ENCODE data around the gene SAP30.

DNA sequence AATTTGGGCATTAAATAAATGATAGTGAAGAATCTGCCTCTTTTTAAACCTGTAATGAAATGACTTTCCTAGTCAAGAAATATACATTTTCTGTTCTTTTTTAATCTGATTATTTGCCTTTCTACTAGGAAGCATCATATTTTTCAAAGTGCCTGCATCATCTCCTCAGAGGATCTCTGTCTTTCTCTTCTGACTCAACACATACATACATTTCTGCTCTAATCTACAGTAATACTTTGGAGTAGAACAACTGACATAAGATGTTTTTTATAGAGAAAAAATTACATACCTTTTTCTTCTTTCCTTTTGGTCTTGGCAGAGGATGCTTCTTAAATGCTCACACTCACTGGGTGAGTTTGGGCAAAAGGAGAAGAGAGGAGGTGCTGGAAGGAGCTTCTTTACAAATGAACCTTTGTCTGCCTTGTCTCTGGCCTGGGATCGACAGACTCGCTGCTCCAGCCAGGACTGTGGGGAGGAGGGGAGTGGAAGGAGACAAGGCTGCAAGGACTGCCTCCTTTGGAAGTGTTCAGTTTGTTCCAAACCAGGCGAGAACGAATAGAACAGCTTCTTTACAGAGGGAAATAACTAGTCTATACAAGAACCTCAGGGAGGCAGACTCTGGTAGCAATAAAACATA, 28.1 kb downstream of the SAP30 start, which contains the start of gene SCRG1:
- TF ChIP-seq, protein P1, sequence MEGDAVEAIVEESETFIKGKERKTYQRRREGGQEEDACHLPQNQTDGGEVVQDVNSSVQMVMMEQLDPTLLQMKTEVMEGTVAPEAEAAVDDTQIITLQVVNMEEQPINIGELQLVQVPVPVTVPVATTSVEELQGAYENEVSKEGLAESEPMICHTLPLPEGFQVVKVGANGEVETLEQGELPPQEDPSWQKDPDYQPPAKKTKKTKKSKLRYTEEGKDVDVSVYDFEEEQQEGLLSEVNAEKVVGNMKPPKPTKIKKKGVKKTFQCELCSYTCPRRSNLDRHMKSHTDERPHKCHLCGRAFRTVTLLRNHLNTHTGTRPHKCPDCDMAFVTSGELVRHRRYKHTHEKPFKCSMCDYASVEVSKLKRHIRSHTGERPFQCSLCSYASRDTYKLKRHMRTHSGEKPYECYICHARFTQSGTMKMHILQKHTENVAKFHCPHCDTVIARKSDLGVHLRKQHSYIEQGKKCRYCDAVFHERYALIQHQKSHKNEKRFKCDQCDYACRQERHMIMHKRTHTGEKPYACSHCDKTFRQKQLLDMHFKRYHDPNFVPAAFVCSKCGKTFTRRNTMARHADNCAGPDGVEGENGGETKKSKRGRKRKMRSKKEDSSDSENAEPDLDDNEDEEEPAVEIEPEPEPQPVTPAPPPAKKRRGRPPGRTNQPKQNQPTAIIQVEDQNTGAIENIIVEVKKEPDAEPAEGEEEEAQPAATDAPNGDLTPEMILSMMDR (conservative IDR thresholded peaks at IDR 0.05; ENCODE audit: low read depth in 2 of 2), result no peak
- TF ChIP-seq JUNB (IDR thresholded peaks at IDR 0.05; ENCODE audit: unreplicated experiment), result no peak
- TF ChIP-seq POLR2AphosphoS5 (IDR thresholded peaks at IDR 0.05; ENCODE audit: low read depth), result no peak
- TF ChIP-seq EZH2 (IDR thresholded peaks at IDR 0.05; ENCODE audit: low read depth, unreplicated experiment), result no peak
- TF ChIP-seq ZNF114 (CRISPR knock-in tag; IDR thresholded peaks at IDR 0.05), result no peak
- TF ChIP-seq, protein P2, sequence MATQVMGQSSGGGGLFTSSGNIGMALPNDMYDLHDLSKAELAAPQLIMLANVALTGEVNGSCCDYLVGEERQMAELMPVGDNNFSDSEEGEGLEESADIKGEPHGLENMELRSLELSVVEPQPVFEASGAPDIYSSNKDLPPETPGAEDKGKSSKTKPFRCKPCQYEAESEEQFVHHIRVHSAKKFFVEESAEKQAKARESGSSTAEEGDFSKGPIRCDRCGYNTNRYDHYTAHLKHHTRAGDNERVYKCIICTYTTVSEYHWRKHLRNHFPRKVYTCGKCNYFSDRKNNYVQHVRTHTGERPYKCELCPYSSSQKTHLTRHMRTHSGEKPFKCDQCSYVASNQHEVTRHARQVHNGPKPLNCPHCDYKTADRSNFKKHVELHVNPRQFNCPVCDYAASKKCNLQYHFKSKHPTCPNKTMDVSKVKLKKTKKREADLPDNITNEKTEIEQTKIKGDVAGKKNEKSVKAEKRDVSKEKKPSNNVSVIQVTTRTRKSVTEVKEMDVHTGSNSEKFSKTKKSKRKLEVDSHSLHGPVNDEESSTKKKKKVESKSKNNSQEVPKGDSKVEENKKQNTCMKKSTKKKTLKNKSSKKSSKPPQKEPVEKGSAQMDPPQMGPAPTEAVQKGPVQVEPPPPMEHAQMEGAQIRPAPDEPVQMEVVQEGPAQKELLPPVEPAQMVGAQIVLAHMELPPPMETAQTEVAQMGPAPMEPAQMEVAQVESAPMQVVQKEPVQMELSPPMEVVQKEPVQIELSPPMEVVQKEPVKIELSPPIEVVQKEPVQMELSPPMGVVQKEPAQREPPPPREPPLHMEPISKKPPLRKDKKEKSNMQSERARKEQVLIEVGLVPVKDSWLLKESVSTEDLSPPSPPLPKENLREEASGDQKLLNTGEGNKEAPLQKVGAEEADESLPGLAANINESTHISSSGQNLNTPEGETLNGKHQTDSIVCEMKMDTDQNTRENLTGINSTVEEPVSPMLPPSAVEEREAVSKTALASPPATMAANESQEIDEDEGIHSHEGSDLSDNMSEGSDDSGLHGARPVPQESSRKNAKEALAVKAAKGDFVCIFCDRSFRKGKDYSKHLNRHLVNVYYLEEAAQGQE (IDR thresholded peaks at IDR 0.05; ENCODE audit: unreplicated experiment), result no peak
- TF ChIP-seq, protein P3, sequence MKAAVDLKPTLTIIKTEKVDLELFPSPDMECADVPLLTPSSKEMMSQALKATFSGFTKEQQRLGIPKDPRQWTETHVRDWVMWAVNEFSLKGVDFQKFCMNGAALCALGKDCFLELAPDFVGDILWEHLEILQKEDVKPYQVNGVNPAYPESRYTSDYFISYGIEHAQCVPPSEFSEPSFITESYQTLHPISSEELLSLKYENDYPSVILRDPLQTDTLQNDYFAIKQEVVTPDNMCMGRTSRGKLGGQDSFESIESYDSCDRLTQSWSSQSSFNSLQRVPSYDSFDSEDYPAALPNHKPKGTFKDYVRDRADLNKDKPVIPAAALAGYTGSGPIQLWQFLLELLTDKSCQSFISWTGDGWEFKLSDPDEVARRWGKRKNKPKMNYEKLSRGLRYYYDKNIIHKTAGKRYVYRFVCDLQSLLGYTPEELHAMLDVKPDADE (IDR thresholded peaks at IDR 0.05), result no peak
- no peak for TF ChIP-seq NANOG (IDR thresholded peaks at IDR 0.05; ENCODE audit: borderline replicate concordance)
- TF ChIP-seq STAT1 (IDR thresholded peaks at IDR 0.05; ENCODE audit: unreplicated experiment), result no peak
- no peak for TF ChIP-seq EZH2phosphoT487 (IDR thresholded peaks at IDR 0.05; ENCODE audit: unreplicated experiment)
- TF ChIP-seq, protein P4, sequence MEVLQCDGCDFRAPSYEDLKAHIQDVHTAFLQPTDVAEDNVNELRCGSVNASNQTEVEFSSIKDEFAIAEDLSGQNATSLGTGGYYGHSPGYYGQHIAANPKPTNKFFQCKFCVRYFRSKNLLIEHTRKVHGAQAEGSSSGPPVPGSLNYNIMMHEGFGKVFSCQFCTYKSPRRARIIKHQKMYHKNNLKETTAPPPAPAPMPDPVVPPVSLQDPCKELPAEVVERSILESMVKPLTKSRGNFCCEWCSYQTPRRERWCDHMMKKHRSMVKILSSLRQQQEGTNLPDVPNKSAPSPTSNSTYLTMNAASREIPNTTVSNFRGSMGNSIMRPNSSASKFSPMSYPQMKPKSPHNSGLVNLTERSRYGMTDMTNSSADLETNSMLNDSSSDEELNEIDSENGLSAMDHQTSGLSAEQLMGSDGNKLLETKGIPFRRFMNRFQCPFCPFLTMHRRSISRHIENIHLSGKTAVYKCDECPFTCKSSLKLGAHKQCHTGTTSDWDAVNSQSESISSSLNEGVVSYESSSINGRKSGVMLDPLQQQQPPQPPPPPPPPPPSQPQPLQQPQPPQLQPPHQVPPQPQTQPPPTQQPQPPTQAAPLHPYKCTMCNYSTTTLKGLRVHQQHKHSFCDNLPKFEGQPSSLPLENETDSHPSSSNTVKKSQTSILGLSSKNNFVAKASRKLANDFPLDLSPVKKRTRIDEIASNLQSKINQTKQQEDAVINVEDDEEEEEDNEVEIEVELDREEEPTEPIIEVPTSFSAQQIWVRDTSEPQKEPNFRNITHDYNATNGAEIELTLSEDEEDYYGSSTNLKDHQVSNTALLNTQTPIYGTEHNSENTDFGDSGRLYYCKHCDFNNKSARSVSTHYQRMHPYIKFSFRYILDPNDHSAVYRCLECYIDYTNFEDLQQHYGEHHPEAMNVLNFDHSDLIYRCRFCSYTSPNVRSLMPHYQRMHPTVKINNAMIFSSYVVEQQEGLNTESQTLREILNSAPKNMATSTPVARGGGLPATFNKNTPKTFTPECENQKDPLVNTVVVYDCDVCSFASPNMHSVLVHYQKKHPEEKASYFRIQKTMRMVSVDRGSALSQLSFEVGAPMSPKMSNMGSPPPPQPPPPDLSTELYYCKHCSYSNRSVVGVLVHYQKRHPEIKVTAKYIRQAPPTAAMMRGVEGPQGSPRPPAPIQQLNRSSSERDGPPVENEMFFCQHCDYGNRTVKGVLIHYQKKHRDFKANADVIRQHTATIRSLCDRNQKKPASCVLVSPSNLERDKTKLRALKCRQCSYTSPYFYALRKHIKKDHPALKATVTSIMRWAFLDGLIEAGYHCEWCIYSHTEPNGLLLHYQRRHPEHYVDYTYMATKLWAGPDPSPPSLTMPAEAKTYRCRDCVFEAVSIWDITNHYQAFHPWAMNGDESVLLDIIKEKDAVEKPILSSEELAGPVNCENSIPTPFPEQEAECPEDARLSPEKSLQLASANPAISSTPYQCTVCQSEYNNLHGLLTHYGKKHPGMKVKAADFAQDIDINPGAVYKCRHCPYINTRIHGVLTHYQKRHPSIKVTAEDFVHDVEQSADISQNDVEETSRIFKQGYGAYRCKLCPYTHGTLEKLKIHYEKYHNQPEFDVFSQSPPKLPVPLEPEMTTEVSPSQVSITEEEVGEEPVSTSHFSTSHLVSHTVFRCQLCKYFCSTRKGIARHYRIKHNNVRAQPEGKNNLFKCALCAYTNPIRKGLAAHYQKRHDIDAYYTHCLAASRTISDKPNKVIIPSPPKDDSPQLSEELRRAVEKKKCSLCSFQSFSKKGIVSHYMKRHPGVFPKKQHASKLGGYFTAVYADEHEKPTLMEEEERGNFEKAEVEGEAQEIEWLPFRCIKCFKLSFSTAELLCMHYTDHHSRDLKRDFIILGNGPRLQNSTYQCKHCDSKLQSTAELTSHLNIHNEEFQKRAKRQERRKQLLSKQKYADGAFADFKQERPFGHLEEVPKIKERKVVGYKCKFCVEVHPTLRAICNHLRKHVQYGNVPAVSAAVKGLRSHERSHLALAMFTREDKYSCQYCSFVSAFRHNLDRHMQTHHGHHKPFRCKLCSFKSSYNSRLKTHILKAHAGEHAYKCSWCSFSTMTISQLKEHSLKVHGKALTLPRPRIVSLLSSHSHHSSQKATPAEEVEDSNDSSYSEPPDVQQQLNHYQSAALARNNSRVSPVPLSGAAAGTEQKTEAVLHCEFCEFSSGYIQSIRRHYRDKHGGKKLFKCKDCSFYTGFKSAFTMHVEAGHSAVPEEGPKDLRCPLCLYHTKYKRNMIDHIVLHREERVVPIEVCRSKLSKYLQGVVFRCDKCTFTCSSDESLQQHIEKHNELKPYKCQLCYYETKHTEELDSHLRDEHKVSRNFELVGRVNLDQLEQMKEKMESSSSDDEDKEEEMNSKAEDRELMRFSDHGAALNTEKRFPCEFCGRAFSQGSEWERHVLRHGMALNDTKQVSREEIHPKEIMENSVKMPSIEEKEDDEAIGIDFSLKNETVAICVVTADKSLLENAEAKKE (CRISPR knock-in tag; IDR thresholded peaks at IDR 0.05), result no peak

Measured in GM23338 (cell line).